ENCODE measurements around the gene MARVELD3. TPM values are rescaled to one million over a fixed set of nuclear protein-coding genes. Genes with fewer than 3 reads are reported as not detected.
"Not testable (repeated sequence)": the region's sequence is repeated elsewhere in the genome, so short reads cannot be mapped to it uniquely, and the experiment has no call there.

The MARVELD3 gene
- polyA plus RNA-seq, 10 donors: 0.24 to 1.6 (median 0.40) TPM; not detected in 1

- no peak for DNase-seq
These were observed 45.2 kb downstream of the MARVELD3 start for GRCh38 chr16:71671165-71671564.

GRCh38 chr16:71672125-71672524 lies 46.1 kb downstream of the MARVELD3 start:
- DNase-seq: no peak

- DNase-seq: no peak
These were observed 47.0 kb downstream of the MARVELD3 start for GRCh38 chr16:71672803-71673581.

- no peak for DNase-seq
These were observed 47.6 kb downstream of the MARVELD3 start for GRCh38 chr16:71673582-71673973.

- no peak for DNase-seq
These were observed 48.2 kb downstream of the MARVELD3 start for GRCh38 chr16:71674229-71674628.

GRCh38 chr16:71675380-71675779 lies 49.4 kb downstream of the MARVELD3 start:
- DNase-seq: no peak

GRCh38 chr16:71676236-71676635 lies 50.3 kb downstream of the MARVELD3 start:
- DNase-seq: no peak

- DNase-seq: no peak
These were observed 55.4 kb downstream of the MARVELD3 start for GRCh38 chr16:71681360-71681759.

- not testable (repeated sequence) for DNase-seq
These were observed 58.3 kb downstream of the MARVELD3 start for GRCh38 chr16:71684280-71684679.

Other genes with a start within 250 kb of the MARVELD3 start
- gene TLE7, start 184.1 kb upstream of the MARVELD3 start, polyA plus RNA-seq (ENCODE audit: insufficient read length in 10 of 10): not detected
- 10 to 100 TPM in 7 of 10 donors, 1 to 10 TPM in 3; 9.1 to 14.0 (median 10.6) TPM for gene ZNF23, start 163.9 kb upstream of the MARVELD3 start, polyA plus RNA-seq (ENCODE audit: insufficient read length in 10 of 10)
- gene ZNF19, start 136.9 kb upstream of the MARVELD3 start, polyA plus RNA-seq (ENCODE audit: insufficient read length in 10 of 10): 1 to 10 TPM; 1.7 to 3.5 (median 2.5) TPM
- under 1 TPM in 2 of 10 donors, not detected in 8; 0.08 to 0.09 TPM for gene CHST4, start 99.8 kb upstream of the MARVELD3 start, polyA plus RNA-seq (ENCODE audit: insufficient read length in 10 of 10)
- gene TAT, start 49.1 kb upstream of the MARVELD3 start, polyA plus RNA-seq (ENCODE audit: insufficient read length in 10 of 10): under 1 TPM in 1 of 10 donors, not detected in 9; 0.05 TPM
- 1 to 10 TPM; 4.9 to 7.8 (median 6.3) TPM for gene PHLPP2, start 98.5 kb downstream of the MARVELD3 start, polyA plus RNA-seq (ENCODE audit: insufficient read length in 10 of 10)
- 10 to 100 TPM; 32.9 to 54.3 (median 42.7) TPM for gene AP1G1, start 182.7 kb downstream of the MARVELD3 start, polyA plus RNA-seq (ENCODE audit: insufficient read length in 10 of 10)
- gene ATXN1L, start 219.8 kb downstream of the MARVELD3 start, polyA plus RNA-seq (ENCODE audit: insufficient read length in 10 of 10): 10 to 100 TPM; 15.8 to 21.0 (median 18.4) TPM